Heart right ventricle (tissue), 16 donors: ENCODE results near the gene EHD2. TPM values are rescaled to one million over a fixed set of nuclear protein-coding genes. Genes with fewer than 3 reads are reported as not detected.

Experiments
- ATAC-seq, 8 donors: fragments of 200-7000 bp; cut with Tn5 transposase; one replicate each; pipeline ENCODE4 v1.9.1; 2020; ENCODE audit warnings: mild to moderate bottlenecking in 8 of 8, moderate library complexity in 8 of 8, moderate number of reproducible peaks in 1 of 8
- DNase-seq, 2 donors: peaks; one replicate each; pipeline ENCODE4 v3.0.0-alpha.2; 2020
- H3K27ac ChIP-seq, 10 donors: fragments of 200-600 bp; sonication (generic) in 2 of 10; one replicate each; pipeline versions ENCODE4 v1.5.0 to v1.8.0; 2020 to 2022; ENCODE audit warnings: mild to moderate bottlenecking in 3 of 10
- H3K27me3 ChIP-seq, 7 donors: fragments of 200-600 bp; one replicate each; pipeline ENCODE4 v1.8.0; 2021 to 2022; ENCODE audit warnings: mild to moderate bottlenecking in 2 of 7
- H3K36me3 ChIP-seq, 9 donors: fragments of 200-600 bp; sonication (generic) in 1 of 9; one replicate each; pipeline versions ENCODE4 v1.5.0 to v1.8.0; 2020 to 2022; ENCODE audit warnings: mild to moderate bottlenecking in 2 of 9
- H3K4me1 ChIP-seq, 9 donors: fragments of 200-600 bp; sonication (generic) in 1 of 9; one replicate each; pipeline versions ENCODE4 v1.5.0 to v1.8.0; 2020 to 2022; ENCODE audit warnings: mild to moderate bottlenecking in 4 of 9
- H3K4me3 ChIP-seq, 10 donors: fragments of 200-600 bp; sonication (generic) in 2 of 10; one replicate each; pipeline versions ENCODE4 v1.5.0 to v1.8.0; 2020 to 2022; ENCODE audit warnings: mild to moderate bottlenecking in 7 of 10, moderate library complexity in 2 of 10
- H3K9me3 ChIP-seq, 11 donors: fragments of 200-600 bp in 10 of 11; sonication (generic) in 2 of 11; one replicate each; pipeline versions ENCODE4 v1.5.0 to v1.8.0; 2013 to 2022; ENCODE audit warnings: mild to moderate bottlenecking in 2 of 11, control low read depth in 1 of 11, moderate library complexity in 1 of 11
- CTCF ChIP-seq, 9 donors: fragments of 200-600 bp; sonication (generic) in 2 of 9; IDR thresholded peaks; one replicate each; pipeline versions ENCODE4 v1.5.0 to v1.8.0; 2021 to 2022; ENCODE audit warnings: antibody characterized with exemption in 9 of 9, mild to moderate bottlenecking in 5 of 9, moderate library complexity in 1 of 9
- WGBS, 2 donors: extraction: QIAGEN DNeasy Blood & Tissue Kit; methylation state at CpG; one replicate each; pipeline ENCODE4 v1.1.7; 2013; ENCODE audit warnings: inconsistent platforms in 1 of 2; 5-methylcytosine and 5-hydroxymethylcytosine counted together
- intact Hi-C, 10 donors: fragments of 100-400 bp; cut with DNase I; formaldehyde crosslinking; loops; one replicate each; pipeline versions ENCODE4 v1.11.1 to v1.14.2; 2022
- polyA plus RNA-seq, 2 donors: library from polyadenylated mRNA; stranded (reverse); fragments of 200-250 nt; gene quantifications; one replicate each; pipeline ENCODE4 v1.2.3, GENCODE V29; 2013
- total RNA-seq, 10 donors: library from RNA; stranded (reverse); fragmentation: NEBNext Ultra II Directional in 3 of 10; extraction: Animal tissue kit (Norgen Biotek cat#: 25700) in 3 of 10; gene quantifications; one replicate each; pipeline versions ENCODE4 v1.2.1 to v1.2.4, GENCODE V29; 2021 to 2023
- donor health status: Arrhythmogenic right ventricular cardiomyopathy.
- donor health status: ischemic (EF 13 %, LVEDD 7.1; RV severe dilation, severe dysfunction).
- donor health status: healthy with polysubstance abuse.
- donor health status: DM: no; HTN: yes; CAD: no.
- donor health status: DM: no; HTN: no; CAD: no.
- donor health status: ischemic (EF 25% LVEDD 6.9; RV normal size, moderate dysfunction).
- donor health status: ischemic (EF 25% LVEDD 5.7; RV mildly dilated, moderate dysfunction).
- donor health status: healthy.
- donor health status: DM: yes; HTN: yes; CAD: no.
- donor health status: Ischemic cardiomyopathy.
- donor health status: ischemic (EF 35%, LVEDD 5.7; RV mildly dilated, moderate dysfunction).
- donor health status: nonischemic (EF 11% LVEDD 7.7; RV severe dilation, severe dysfunction).
- donor health status: DM: yes; HTN: yes; CAD: no.
- donor health status: PGD.
- donor health status: ischemic (EF 29% LVEDD 5.4; RV normal size, mild dysfunction).
- donor health status: nonischemic (EF 23%, LVEDD 6.1; RV moderate dilation, normal function).

The EHD2 gene
- total and polyA plus RNA-seq, 12 donors, result 27.5 to 78.2 (median 47.5) TPM

DNA sequence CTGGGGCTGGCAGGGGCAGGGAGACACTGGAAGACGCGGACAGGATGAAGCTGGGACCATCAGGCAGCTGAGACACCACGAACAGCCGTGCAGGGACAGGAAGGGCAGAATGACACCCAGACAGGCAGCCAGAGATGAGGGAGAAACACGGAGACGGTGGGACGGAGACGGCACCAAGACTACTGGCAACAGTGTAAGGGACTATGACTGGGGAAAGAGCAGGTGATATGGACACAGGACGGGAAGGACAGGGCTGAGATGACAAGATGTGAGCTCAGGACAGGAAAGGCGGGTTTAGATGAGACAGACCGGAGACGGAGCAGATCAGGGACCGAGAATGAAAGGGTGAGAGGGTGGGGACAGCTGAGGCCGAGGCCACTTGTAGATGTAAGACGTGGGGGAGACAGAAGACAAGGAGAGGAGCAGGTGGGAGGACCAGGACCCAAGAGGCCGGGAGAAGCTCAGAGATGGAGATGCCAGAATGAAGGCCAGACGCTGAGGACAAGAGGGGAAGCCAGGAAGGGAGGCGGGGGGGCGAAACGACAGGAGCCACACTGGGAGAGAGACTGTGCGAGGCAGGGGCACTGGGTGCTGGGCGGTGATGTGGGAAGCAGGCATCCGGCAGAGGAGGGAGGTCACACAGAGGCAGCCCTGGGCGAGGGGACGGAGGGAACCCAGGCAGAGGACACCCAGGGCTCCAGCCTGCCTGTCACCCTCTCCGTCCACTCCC, 17.5 kb upstream of the EHD2 start:
- intact Hi-C loops, result loop anchor here (5.0 to 10.0 kb wide), 9 partner anchors 81 to 398 kb away; partner anchors contain the start of gene NAPA (in 5 of the 10)
- no peak for TF ChIP-seq CTCF (IDR thresholded peaks at IDR 0.05)
- DNase-seq (no peak), ATAC-seq (no peak)
- H3K4me1 ChIP-seq, result peaks cover 0 to 10% (median 6%) of the 10 kb centered on the region in 9 donors
- peaks cover 0 to 83% (median 28%) of the 10 kb centered on the region in 9 donors for H3K36me3 ChIP-seq
- no peaks in the 10 kb centered on the region for H3K27me3 ChIP-seq
- H3K27ac ChIP-seq, result no peak overlapping the region
- H3K4me3 ChIP-seq, result no peak overlapping the region
- H3K9me3 ChIP-seq, result peaks cover 0 to 6% (median 0%) of the 10 kb centered on the region in 11 donors
- 86 to 89% methylated on average over 26 of the region's 26 CpGs for WGBS, 2 donors

GRCh38 chr19:47696635-47697034, 16.6 kb upstream of the EHD2 start:
- ATAC-seq (no peak), DNase-seq (no peak)
- intact Hi-C loops, result loop anchor here (5.0 to 10.0 kb wide), 9 partner anchors 82 to 399 kb away; partner anchors contain the start of gene NAPA (in 5 of the 10)
- H3K36me3 ChIP-seq, result peaks cover 0 to 83% (median 32%) of the 10 kb centered on the region in 9 donors
- 85 to 90% methylated on average over 8 of the region's 8 CpGs for WGBS, 2 donors
- TF ChIP-seq CTCF (IDR thresholded peaks at IDR 0.05), result no peak
- H3K4me1 ChIP-seq, result peaks cover 0 to 10% (median 6%) of the 10 kb centered on the region in 9 donors
- no peak overlapping the region for H3K4me3 ChIP-seq
- no peaks in the 10 kb centered on the region for H3K27me3 ChIP-seq
- no peak overlapping the region for H3K27ac ChIP-seq
- H3K9me3 ChIP-seq, result no peaks in the 10 kb centered on the region

GRCh38 chr19:47697863-47698609, 15.2 kb upstream of the EHD2 start:
- Histone ChIP-seq H3K9me3 (no peaks in the 10 kb centered on the region), H3K27me3 (no peaks in the 10 kb centered on the region), H3K27ac (peak overlapping the region in 7 of 10 donors; percentile 25 to 73 (median 66)), H3K4me1 (peaks cover 0 to 10% (median 6%) of the 10 kb centered on the region in 9 donors), H3K4me3 (no peak overlapping the region), H3K36me3 (peaks cover 3 to 83% (median 37%) of the 10 kb centered on the region in 9 donors)
- peak; percentile 91 to 99 (median 96) for TF ChIP-seq CTCF (IDR thresholded peaks at IDR 0.05)
- intact Hi-C loops, result loop anchor here (2.0 to 10.0 kb wide), 11 partner anchors 83 to 401 kb away; partner anchors contain the start of genes NAPA (in 5 of the 10) and BICRA (in 1 of the 10)
- WGBS, 2 donors, result 44 to 48% methylated on average over 21 of the region's 21 CpGs
- peak; percentile 73 to 75 for DNase-seq
- ATAC-seq, result peak; percentile 79 to 90 (median 84)
